Fibroblast of lung (primary cell): ENCODE measurements around the gene PMM1. TPM values are rescaled to one million over a fixed set of nuclear protein-coding genes. Genes with fewer than 3 reads are reported as not detected.

Source experiments
- DNase-seq, 2 donors: peaks; one replicate each; pipeline versions ENCODE4 v3.0.0 to v3.0.0-alpha.2; 2010; ENCODE audit warnings: low read depth in 2 of 2
- H2AFZ ChIP-seq: 2 replicates; pipeline ENCODE4 v1.5.1; 2012; ENCODE audit warnings: low read length, control low read depth, inconsistent platforms
- H3K27ac ChIP-seq: 2 replicates; pipeline ENCODE4 v1.5.1; 2011; ENCODE audit warnings: low read length, control low read depth; ENCODE audit not compliant: insufficient read depth
- H3K27me3 ChIP-seq: 2 replicates; pipeline ENCODE4 v1.5.1; 2011; ENCODE audit warnings: mild to moderate bottlenecking, low read length; ENCODE audit not compliant: control insufficient read depth, insufficient read depth
- H3K36me3 ChIP-seq: 2 replicates; pipeline ENCODE4 v1.5.1; 2011; ENCODE audit warnings: low read length; ENCODE audit not compliant: control insufficient read depth, insufficient read depth
- H3K4me1 ChIP-seq: 2 replicates; pipeline ENCODE4 v1.5.1; 2011; ENCODE audit warnings: low read length; ENCODE audit not compliant: control insufficient read depth, insufficient read depth; ENCODE audit errors: extremely low read depth
- H3K4me2 ChIP-seq: 2 replicates; pipeline ENCODE4 v1.5.1; 2011; ENCODE audit warnings: low read length, control low read depth; ENCODE audit not compliant: insufficient read depth; ENCODE audit errors: extremely low read depth
- H3K4me3 ChIP-seq, 4 experiments: fragments of 200-600 bp in 1 of 4; sonication (generic) in 1 of 4; replicated peaks in 1 of 4; 2 replicates each; pipeline ENCODE4 v1.5.1; 2011 to 2016; ENCODE audit warnings: low read length in 4 of 4, low read depth in 3 of 4, mild to moderate bottlenecking in 3 of 4, control low read depth in 2 of 4, inconsistent platforms in 1 of 4, mixed read lengths in 1 of 4; ENCODE audit not compliant: insufficient read depth in 1 of 4; ENCODE audit errors: control extremely low read depth in 1 of 4
- H3K79me2 ChIP-seq: 2 replicates; pipeline ENCODE4 v1.5.1; 2012; ENCODE audit warnings: mild to moderate bottlenecking, low read length, inconsistent platforms; ENCODE audit not compliant: control insufficient read depth, insufficient read depth
- H3K9ac ChIP-seq: 2 replicates; pipeline ENCODE4 v1.5.1; 2011; ENCODE audit warnings: mild to moderate bottlenecking, low read length, control low read depth; ENCODE audit not compliant: insufficient read depth
- H3K9me3 ChIP-seq: 2 replicates; pipeline ENCODE4 v1.5.1; 2012; ENCODE audit warnings: low read depth, low read length; ENCODE audit not compliant: control insufficient read depth, insufficient read depth
- H4K20me1 ChIP-seq: 2 replicates; pipeline ENCODE4 v1.5.1; 2011; ENCODE audit warnings: low read length; ENCODE audit not compliant: control insufficient read depth, insufficient read depth; ENCODE audit errors: extremely low read depth
- CTCF ChIP-seq, 2 donors: IDR thresholded peaks in 1 of 2; conservative IDR thresholded peaks in 1 of 2; 1 replicate in 1 of 2; 2 replicates in 1 of 2; pipeline ENCODE4 v1.5.1; 2011 to 2012; ENCODE audit warnings: low read length in 2 of 2, control low read depth in 1 of 2, inconsistent platforms in 1 of 2, low read depth in 1 of 2, mild to moderate bottlenecking in 1 of 2
- EZH2 ChIP-seq: IDR thresholded peaks from 2 replicates; pipeline ENCODE4 v1.5.1; 2012; ENCODE audit warnings: low read length, control low read depth, mild to moderate bottlenecking; ENCODE audit errors: missing control alignments
- polyA plus RNA-seq, 2 donors: library from polyadenylated mRNA; depleted of rRNA in 1 of 2; stranded (reverse) in 1 of 2; unstranded in 1 of 2; fragments of >200 nt; gene quantifications; 2 replicates each; pipeline ENCODE4 v1.2.1, GENCODE V29; 2011 to 2012; ENCODE audit warnings: missing spikeins in 1 of 2
- total RNA-seq: library from RNA; depleted of rRNA; stranded (reverse); fragments of >200 nt; gene quantifications from 2 replicates; pipeline ENCODE4 v1.2.1, GENCODE V29; 2014

PMM1 gene
- total and polyA plus RNA-seq, 2 donors (not counting 1 experiment from before 2014, with no cell fraction given): 32.4 to 110 TPM

GRCh38 chr22:41534219-41534618 is 55.4 kb downstream of the PMM1 start:
- Histone ChIP-seq H4K20me1 (no peaks in the 10 kb centered on the region), H3K27ac (no peak overlapping the region), H3K36me3 (peaks cover 28% of the 10 kb centered on the region), H2AFZ (no peak overlapping the region), H3K4me1 (no peaks in the 10 kb centered on the region), H3K9ac (no peak overlapping the region), H3K9me3 (no peaks in the 10 kb centered on the region), H3K27me3 (no peaks in the 10 kb centered on the region), H3K4me2 (no peak overlapping the region), H3K4me3 (no peak overlapping the region), H3K79me2 (peaks cover 15% of the 10 kb centered on the region)
- TF ChIP-seq EZH2 (no peak), CTCF (conservative IDR thresholded peaks at IDR 0.05 in 1 of 2, IDR thresholded peaks at IDR 0.05 in 1 of 2; ENCODE audit: low read depth in 1 of 2, low read length in 2 of 2) (no peak)
- DNase-seq: no peak

GRCh38 chr22:41532908-41533825 is 56.5 kb downstream of the PMM1 start:
- Histone ChIP-seq H3K9ac (no peak overlapping the region), H2AFZ (no peak overlapping the region), H3K36me3 (peaks cover 33% of the 10 kb centered on the region), H3K27me3 (no peaks in the 10 kb centered on the region), H4K20me1 (no peaks in the 10 kb centered on the region), H3K4me1 (no peaks in the 10 kb centered on the region), H3K9me3 (no peaks in the 10 kb centered on the region), H3K27ac (peak overlapping the region; percentile 5), H3K79me2 (peaks cover 12% of the 10 kb centered on the region), H3K4me2 (no peak overlapping the region), H3K4me3 (no peak overlapping the region)
- peak; percentile 30 to 63 for DNase-seq
- TF ChIP-seq CTCF (conservative IDR thresholded peaks at IDR 0.05 in 1 of 2, IDR thresholded peaks at IDR 0.05 in 1 of 2; ENCODE audit: low read depth in 1 of 2, low read length in 2 of 2) (peak; percentile 71 to 84), EZH2 (no peak)

GRCh38 chr22:41531715-41532477 is 57.7 kb downstream of the PMM1 start:
- no peak overlapping the region for H3K4me2 ChIP-seq
- no peak overlapping the region for H3K27ac ChIP-seq
- no peaks in the 10 kb centered on the region for H3K27me3 ChIP-seq
- no peak for DNase-seq
- peaks cover 12% of the 10 kb centered on the region for H3K79me2 ChIP-seq
- H2AFZ ChIP-seq: no peak overlapping the region
- no peak overlapping the region for H3K4me3 ChIP-seq
- no peaks in the 10 kb centered on the region for H3K4me1 ChIP-seq
- H3K36me3 ChIP-seq: peaks cover 40% of the 10 kb centered on the region
- no peak overlapping the region for H3K9ac ChIP-seq
- no peaks in the 10 kb centered on the region for H4K20me1 ChIP-seq
- H3K9me3 ChIP-seq: no peaks in the 10 kb centered on the region
- TF ChIP-seq CTCF (conservative IDR thresholded peaks at IDR 0.05 in 1 of 2, IDR thresholded peaks at IDR 0.05 in 1 of 2; ENCODE audit: low read depth in 1 of 2, low read length in 2 of 2) (no peak), EZH2 (no peak)
